A549 (cell line): ENCODE measurements around the gene RTN4RL1. TPM values are rescaled to one million over a fixed set of nuclear protein-coding genes. Genes with fewer than 3 reads are reported as not detected.

Experiments
- ATAC-seq, 2 experiments: fragments of 200-7000 bp in 1 of 2; fragments of >200 bp in 1 of 2; cut with Nextera tagmentation in 1 of 2; cut with Tn5 transposase in 1 of 2; 3 replicates each; pipeline versions ENCODE4 v1.8.0 to v1.9.1; 2018 to 2020; ENCODE audit warnings: mild to moderate bottlenecking in 1 of 2, moderate library complexity in 1 of 2
- CTCF ChIA-PET: fragments of 300-600 bp; sonication (Branson Sonifier 250); formaldehyde crosslinking; extraction: SDS; loops from one replicate; lab custom pipeline; 2021; ENCODE audit warnings: antibody characterized with exemption, inconsistent platforms; lab: Yijun Ruan, JAX
- POLR2A ChIA-PET: fragments of 350-600 bp; formaldehyde crosslinking; extraction: SDS; loops from one replicate; lab custom pipeline; 2021; ENCODE audit warnings: antibody characterized with exemption, inconsistent platforms; lab: Yijun Ruan, JAX
- DNase-seq, 2 experiments: peaks; one replicate each; pipeline versions ENCODE4 v3.0.0 to v3.0.0-alpha.2; 2011 to 2016; ENCODE audit warnings: low read depth in 1 of 2, low spot score in 1 of 2
- FAIRE-seq: peaks from 2 replicates; lab custom pipeline; 2011; peaks lifted over from hg19 to GRCh38; lab: Jason Lieb, UNC
- H3K27ac ChIP-seq, 2 experiments: fragments of >200 bp; sonication (Bioruptor Twin); formaldehyde crosslinking; 3 replicates each; pipeline ENCODE4 v1.5.1; 2016 to 2017
- H3K4me1 ChIP-seq: fragments of >200 bp; sonication (Bioruptor Twin); formaldehyde crosslinking; 3 replicates; pipeline ENCODE4 v1.6.1; 2016
- H3K4me2 ChIP-seq: fragments of >200 bp; sonication (Bioruptor Twin); formaldehyde crosslinking; 3 replicates; pipeline ENCODE4 v1.6.1; 2016
- H3K4me3 ChIP-seq: fragments of >200 bp; sonication (Bioruptor Twin); formaldehyde crosslinking; 3 replicates; pipeline ENCODE4 v1.5.1; 2016
- H3K9me3 ChIP-seq: fragments of >200 bp; sonication (Bioruptor Twin); formaldehyde crosslinking; 3 replicates; pipeline ENCODE4 v1.6.1; 2016
- CBX8 ChIP-seq: fragments of 200-600 bp; sonication (generic); IDR thresholded peaks from 2 replicates; pipeline ENCODE4 v1.6.1; 2016
- CHD4 ChIP-seq: fragments of 200-600 bp; sonication (generic); IDR thresholded peaks from 2 replicates; pipeline ENCODE4 v1.6.1; 2016; ENCODE audit warnings: antibody characterized with exemption, mild to moderate bottlenecking, borderline replicate concordance
- EHF ChIP-seq: fragments of 250-450 bp; sonication (Bioruptor Pico); IDR thresholded peaks from 2 replicates; pipeline ENCODE4 v1.5.0; 2020; ENCODE audit warnings: mild to moderate bottlenecking
- EP300 ChIP-seq, 2 experiments: fragments of >200 bp; sonication (Bioruptor Twin); formaldehyde crosslinking; IDR thresholded peaks; 2 replicates in 1 of 2; 3 replicates in 1 of 2; pipeline ENCODE4 v1.6.1; 2016 to 2017
- MAFK ChIP-seq: fragments of 450-650 bp; IDR thresholded peaks from 2 replicates; pipeline ENCODE4 v1.6.1; 2014; ENCODE audit not compliant: partially characterized antibody
- MAZ ChIP-seq: fragments of 150-350 bp; IDR thresholded peaks from 2 replicates; pipeline ENCODE4 v1.6.1; 2014; ENCODE audit warnings: antibody characterized with exemption, low read depth, low read length, borderline replicate concordance
- MYC ChIP-seq: IDR thresholded peaks from 2 replicates; pipeline ENCODE4 v1.6.1; 2012; ENCODE audit warnings: mild to moderate bottlenecking, inconsistent platforms, low read length, improper control_type of control experiment, borderline replicate concordance
- NFE2L2 ChIP-seq: fragments of 150-350 bp; conservative IDR thresholded peaks from 2 replicates; pipeline ENCODE4 v1.6.1; 2014; ENCODE audit warnings: low read length
- PHF8 ChIP-seq: fragments of 200-600 bp; sonication (generic); IDR thresholded peaks from 2 replicates; pipeline ENCODE4 v1.6.1; 2016; ENCODE audit warnings: low read depth, mild to moderate bottlenecking, antibody characterized with exemption, moderate library complexity, borderline replicate concordance
- RCOR1 ChIP-seq: fragments of 150-350 bp; IDR thresholded peaks from 2 replicates; pipeline ENCODE4 v1.6.1; 2014; ENCODE audit warnings: antibody characterized with exemption, low read length, low read depth
- REST ChIP-seq: fragments of 200-600 bp; sonication (generic); IDR thresholded peaks from 2 replicates; pipeline ENCODE4 v1.6.1; 2016; ENCODE audit warnings: antibody characterized with exemption, mild to moderate bottlenecking, moderate library complexity
- SREBF2 ChIP-seq: fragments of 450-650 bp; IDR thresholded peaks from 2 replicates; pipeline ENCODE4 v1.6.1; 2014; ENCODE audit warnings: mild to moderate bottlenecking, moderate library complexity
- WGBS: methylation state at CpG from one replicate; pipeline ENCODE4 v1.1.6; 2017; ENCODE audit errors: missing lambda C conversion rate; 5-methylcytosine and 5-hydroxymethylcytosine counted together
- polyA plus RNA-seq, 4 experiments: library from polyadenylated mRNA; depleted of rRNA in 3 of 4; stranded (reverse); fragments of >200 nt; fragmentation: RNase III in 1 of 4; extraction: RNeasy Plus Mini Kit Qiagen cat#74134 plus additional on column Dnase treatment in 1 of 4; gene quantifications; 2 replicates in 3 of 4; 3 replicates in 1 of 4; pipeline ENCODE4 v1.2.3, GENCODE V29; 2011 to 2017
- TF ChIP-seq, protein P1 (sequence below): fragments of 450-650 bp; IDR thresholded peaks from 2 replicates; pipeline ENCODE4 v1.6.1; 2014; ENCODE audit warnings: antibody characterized with exemption

Gene RTN4RL1
- polyA plus RNA-seq, 2 of the 4 experiments (the other 2 are of a cell fraction), result 0.39 to 1.5 TPM

DNA sequence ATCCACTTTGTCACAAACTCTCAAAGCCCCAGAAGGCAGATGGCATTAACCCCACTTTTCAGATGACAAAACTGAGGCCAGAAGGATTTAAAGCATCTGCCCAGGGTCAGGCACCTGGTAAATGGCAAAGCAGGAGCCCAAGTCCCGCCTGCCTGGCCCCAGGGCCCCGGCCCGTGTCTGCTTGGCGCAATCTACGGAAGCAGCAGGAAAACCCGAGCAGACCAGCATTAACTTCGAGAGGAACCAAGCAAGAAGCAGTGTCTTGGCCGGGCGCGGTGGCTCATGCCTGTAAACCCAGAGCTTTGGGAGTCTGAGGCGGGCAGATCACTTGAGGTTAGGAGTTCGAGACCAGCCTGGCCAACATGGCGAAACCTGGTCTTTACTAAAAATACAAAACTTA is 21.6 kb downstream of the RTN4RL1 start (continued):
- no peak for TF ChIP-seq REST
- no peak for TF ChIP-seq EP300 (IDR thresholded peaks at IDR 0.05)
- TF ChIP-seq PHF8, result no peak
- TF ChIP-seq, all 56 proteins: peak for 0

GRCh38 chr17:2002767-2003329 is 22.3 kb downstream of the RTN4RL1 start:
- peaks cover 22% of the 10 kb centered on the region for H3K4me1 ChIP-seq
- no peak for DNase-seq
- H3K27ac ChIP-seq, result peak overlapping the region in 1 of 2 experiments; percentile 64; a peak in 3 of 6 replicates
- no peak for FAIRE-seq
- no peak overlapping the region for H3K4me3 ChIP-seq
- WGBS, result 80% methylated on average over 16 of the region's 16 CpGs
- H3K9me3 ChIP-seq, result no peaks in the 10 kb centered on the region
- ChIA-PET POLR2A (no interaction called here), CTCF (interaction anchor here (0.7 to 10.6 kb wide), 7 partner anchors 17 to 282 kb away, joined by 3 to 81 read pairs (median 5); partner anchors contain the start of genes DPH1, OVCA2 and RTN4RL1)
- TF ChIP-seq RCOR1 (no peak), EHF (CRISPR knock-in tag) (no peak), CBX8 (no peak), MAZ (no peak)
- no peak overlapping the region for H3K4me2 ChIP-seq
- ATAC-seq, result no peak

DNA sequence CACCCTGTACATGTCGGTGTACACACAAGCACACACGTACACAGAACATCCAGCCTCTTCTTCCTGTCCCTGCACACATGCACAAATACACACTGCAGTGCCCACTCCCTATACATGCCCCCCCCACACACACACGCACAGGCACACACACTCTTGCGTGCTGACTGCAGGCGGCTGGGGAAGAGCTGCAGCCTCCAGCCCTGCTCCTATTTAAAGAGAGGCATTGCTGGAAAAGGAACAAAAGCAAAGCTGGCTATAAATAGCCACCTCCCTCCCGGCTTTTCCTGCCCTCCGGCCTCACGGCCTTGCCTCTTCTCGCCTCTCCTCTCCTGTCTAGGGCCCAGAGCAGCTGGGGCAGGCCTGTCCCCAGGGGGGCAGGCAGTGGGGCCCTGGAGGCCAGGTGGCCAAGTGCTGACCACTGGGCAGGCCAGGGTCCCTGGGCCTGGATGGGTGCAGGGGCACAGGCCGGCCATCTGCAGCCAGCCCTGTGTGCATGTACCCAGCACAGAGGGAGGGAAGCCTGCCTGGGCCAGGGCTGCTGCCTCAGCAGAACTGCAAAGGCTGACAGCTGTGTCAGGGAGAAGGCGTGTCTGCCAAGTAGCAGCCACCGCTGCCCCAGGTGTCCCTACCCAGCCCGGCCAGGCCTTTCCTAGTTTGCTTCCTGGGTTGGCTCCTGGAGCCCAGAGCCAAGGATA is 25.4 kb downstream of the RTN4RL1 start:
- WGBS, result 67% methylated on average over 13 of the region's 13 CpGs
- Histone ChIP-seq H3K4me1 (peaks cover 48% of the 10 kb centered on the region), H3K4me2 (peak overlapping the region; percentile 46)
- FAIRE-seq (no peak), DNase-seq (peak in 1 of 2 experiments; percentile 50), ATAC-seq (peak; percentile 10 to 52; a peak in 3 of 6 replicates)
- peak; percentile 94 for TF ChIP-seq MAFK
- TF ChIP-seq EP300 (IDR thresholded peaks at IDR 0.05), result no peak
- TF ChIP-seq, protein P1, sequence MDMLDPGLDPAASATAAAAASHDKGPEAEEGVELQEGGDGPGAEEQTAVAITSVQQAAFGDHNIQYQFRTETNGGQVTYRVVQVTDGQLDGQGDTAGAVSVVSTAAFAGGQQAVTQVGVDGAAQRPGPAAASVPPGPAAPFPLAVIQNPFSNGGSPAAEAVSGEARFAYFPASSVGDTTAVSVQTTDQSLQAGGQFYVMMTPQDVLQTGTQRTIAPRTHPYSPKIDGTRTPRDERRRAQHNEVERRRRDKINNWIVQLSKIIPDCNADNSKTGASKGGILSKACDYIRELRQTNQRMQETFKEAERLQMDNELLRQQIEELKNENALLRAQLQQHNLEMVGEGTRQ, result no peak
- no peak for TF ChIP-seq NFE2L2
- TF ChIP-seq CHD4, result no peak
- TF ChIP-seq SREBF2, result no peak
- no peak for TF ChIP-seq MYC
- no peak for TF ChIP-seq EHF (CRISPR knock-in tag)
- TF ChIP-seq, all 56 proteins: peak for 1
- POLR2A ChIA-PET, result interaction anchor here (3.1 kb wide), 1 partner anchor 26 kb away, joined by 15 read pairs; the partner anchor contains the start of gene RTN4RL1
- peak overlapping the region; percentile 66 to 96 for H3K27ac ChIP-seq
- H3K9me3 ChIP-seq, result no peaks in the 10 kb centered on the region
- no peak overlapping the region for H3K4me3 ChIP-seq
- CTCF ChIA-PET, result interaction anchor here (1.0 to 10.6 kb wide), 6 partner anchors 11 to 91 kb away, joined by 3 to 81 read pairs (median 6); partner anchors contain the start of gene RTN4RL1
